ENCODE measurements around the gene TIAL1. TPM values are rescaled to one million over a fixed set of nuclear protein-coding genes. Genes with fewer than 3 reads are reported as not detected.

The TIAL1 gene
- total and polyA plus RNA-seq, 2 of the 13 experiments (the other 11 are each of a cell fraction or from before 2014, with no cell fraction given), result 31.5 to 148 TPM

DNA sequence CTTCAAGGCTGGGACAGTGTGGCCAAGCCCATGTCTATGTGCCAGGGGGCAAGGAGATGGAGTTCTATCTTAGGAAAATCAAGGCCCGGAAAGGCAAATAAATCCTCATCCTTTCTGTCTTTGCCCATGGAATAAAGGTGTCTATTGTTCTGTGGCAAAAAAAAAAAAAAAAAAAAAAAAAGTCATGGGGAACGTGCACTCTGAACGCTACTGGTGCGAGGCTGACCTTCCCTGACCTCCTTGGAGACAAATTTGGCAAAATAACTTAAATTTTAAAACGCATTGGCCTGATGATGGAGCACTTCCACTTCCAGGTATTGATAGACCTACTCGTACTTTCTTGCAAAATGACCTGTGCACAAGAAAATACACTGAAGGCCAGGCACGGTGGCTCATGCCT, 42.2 kb upstream of the TIAL1 start (continued):
- TF ChIP-seq, protein P1, sequence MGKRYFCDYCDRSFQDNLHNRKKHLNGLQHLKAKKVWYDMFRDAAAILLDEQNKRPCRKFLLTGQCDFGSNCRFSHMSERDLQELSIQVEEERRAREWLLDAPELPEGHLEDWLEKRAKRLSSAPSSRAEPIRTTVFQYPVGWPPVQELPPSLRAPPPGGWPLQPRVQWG (CRISPR knock-in tag; IDR thresholded peaks at IDR 0.05; ENCODE audit: borderline replicate concordance, low read depth), result no peak
- TF ChIP-seq, protein P2, sequence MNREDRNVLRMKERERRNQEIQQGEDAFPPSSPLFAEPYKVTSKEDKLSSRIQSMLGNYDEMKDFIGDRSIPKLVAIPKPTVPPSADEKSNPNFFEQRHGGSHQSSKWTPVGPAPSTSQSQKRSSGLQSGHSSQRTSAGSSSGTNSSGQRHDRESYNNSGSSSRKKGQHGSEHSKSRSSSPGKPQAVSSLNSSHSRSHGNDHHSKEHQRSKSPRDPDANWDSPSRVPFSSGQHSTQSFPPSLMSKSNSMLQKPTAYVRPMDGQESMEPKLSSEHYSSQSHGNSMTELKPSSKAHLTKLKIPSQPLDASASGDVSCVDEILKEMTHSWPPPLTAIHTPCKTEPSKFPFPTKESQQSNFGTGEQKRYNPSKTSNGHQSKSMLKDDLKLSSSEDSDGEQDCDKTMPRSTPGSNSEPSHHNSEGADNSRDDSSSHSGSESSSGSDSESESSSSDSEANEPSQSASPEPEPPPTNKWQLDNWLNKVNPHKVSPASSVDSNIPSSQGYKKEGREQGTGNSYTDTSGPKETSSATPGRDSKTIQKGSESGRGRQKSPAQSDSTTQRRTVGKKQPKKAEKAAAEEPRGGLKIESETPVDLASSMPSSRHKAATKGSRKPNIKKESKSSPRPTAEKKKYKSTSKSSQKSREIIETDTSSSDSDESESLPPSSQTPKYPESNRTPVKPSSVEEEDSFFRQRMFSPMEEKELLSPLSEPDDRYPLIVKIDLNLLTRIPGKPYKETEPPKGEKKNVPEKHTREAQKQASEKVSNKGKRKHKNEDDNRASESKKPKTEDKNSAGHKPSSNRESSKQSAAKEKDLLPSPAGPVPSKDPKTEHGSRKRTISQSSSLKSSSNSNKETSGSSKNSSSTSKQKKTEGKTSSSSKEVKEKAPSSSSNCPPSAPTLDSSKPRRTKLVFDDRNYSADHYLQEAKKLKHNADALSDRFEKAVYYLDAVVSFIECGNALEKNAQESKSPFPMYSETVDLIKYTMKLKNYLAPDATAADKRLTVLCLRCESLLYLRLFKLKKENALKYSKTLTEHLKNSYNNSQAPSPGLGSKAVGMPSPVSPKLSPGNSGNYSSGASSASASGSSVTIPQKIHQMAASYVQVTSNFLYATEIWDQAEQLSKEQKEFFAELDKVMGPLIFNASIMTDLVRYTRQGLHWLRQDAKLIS (CRISPR knock-in tag; IDR thresholded peaks at IDR 0.05), result no peak
- TF ChIP-seq HNRNPL (IDR thresholded peaks at IDR 0.05; ENCODE audit: low read depth, low read length) (no peak), RBFOX2 (IDR thresholded peaks at IDR 0.05; ENCODE audit: low read depth, low read length) (no peak), RFX3 (CRISPR knock-in tag; IDR thresholded peaks at IDR 0.05) (no peak), KDM4B (CRISPR knock-in tag; IDR thresholded peaks at IDR 0.05) (no peak), ARNT2 (CRISPR knock-in tag; IDR thresholded peaks at IDR 0.05; ENCODE audit: low read depth) (no peak), ZNF274 (CRISPR knock-in tag; IDR thresholded peaks at IDR 0.05) (no peak), ZNF460 (CRISPR knock-in tag; IDR thresholded peaks at IDR 0.05; ENCODE audit: borderline replicate concordance) (no peak), RFX1 (IDR thresholded peaks at IDR 0.05) (no peak), HIVEP1 (CRISPR knock-in tag; IDR thresholded peaks at IDR 0.05) (no peak)
- TF ChIP-seq, protein P3, sequence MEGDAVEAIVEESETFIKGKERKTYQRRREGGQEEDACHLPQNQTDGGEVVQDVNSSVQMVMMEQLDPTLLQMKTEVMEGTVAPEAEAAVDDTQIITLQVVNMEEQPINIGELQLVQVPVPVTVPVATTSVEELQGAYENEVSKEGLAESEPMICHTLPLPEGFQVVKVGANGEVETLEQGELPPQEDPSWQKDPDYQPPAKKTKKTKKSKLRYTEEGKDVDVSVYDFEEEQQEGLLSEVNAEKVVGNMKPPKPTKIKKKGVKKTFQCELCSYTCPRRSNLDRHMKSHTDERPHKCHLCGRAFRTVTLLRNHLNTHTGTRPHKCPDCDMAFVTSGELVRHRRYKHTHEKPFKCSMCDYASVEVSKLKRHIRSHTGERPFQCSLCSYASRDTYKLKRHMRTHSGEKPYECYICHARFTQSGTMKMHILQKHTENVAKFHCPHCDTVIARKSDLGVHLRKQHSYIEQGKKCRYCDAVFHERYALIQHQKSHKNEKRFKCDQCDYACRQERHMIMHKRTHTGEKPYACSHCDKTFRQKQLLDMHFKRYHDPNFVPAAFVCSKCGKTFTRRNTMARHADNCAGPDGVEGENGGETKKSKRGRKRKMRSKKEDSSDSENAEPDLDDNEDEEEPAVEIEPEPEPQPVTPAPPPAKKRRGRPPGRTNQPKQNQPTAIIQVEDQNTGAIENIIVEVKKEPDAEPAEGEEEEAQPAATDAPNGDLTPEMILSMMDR (CRISPR knock-in tag; IDR thresholded peaks at IDR 0.05), result 0 out of 2 replicates have a peak, but pooled peaks have one; percentile 11
- TF ChIP-seq, protein P4, sequence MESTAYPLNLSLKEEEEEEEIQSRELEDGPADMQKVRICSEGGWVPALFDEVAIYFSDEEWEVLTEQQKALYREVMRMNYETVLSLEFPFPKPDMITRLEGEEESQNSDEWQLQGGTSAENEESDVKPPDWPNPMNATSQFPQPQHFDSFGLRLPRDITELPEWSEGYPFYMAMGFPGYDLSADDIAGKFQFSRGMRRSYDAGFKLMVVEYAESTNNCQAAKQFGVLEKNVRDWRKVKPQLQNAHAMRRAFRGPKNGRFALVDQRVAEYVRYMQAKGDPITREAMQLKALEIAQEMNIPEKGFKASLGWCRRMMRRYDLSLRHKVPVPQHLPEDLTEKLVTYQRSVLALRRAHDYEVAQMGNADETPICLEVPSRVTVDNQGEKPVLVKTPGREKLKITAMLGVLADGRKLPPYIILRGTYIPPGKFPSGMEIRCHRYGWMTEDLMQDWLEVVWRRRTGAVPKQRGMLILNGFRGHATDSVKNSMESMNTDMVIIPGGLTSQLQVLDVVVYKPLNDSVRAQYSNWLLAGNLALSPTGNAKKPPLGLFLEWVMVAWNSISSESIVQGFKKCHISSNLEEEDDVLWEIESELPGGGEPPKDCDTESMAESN (CRISPR knock-in tag; conservative IDR thresholded peaks at IDR 0.05), result no peak
- TF ChIP-seq, protein P5, sequence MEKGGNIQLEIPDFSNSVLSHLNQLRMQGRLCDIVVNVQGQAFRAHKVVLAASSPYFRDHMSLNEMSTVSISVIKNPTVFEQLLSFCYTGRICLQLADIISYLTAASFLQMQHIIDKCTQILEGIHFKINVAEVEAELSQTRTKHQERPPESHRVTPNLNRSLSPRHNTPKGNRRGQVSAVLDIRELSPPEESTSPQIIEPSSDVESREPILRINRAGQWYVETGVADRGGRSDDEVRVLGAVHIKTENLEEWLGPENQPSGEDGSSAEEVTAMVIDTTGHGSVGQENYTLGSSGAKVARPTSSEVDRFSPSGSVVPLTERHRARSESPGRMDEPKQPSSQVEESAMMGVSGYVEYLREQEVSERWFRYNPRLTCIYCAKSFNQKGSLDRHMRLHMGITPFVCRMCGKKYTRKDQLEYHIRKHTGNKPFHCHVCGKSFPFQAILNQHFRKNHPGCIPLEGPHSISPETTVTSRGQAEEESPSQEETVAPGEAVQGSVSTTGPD (CRISPR knock-in tag; IDR thresholded peaks at IDR 0.05), result peak; percentile 77

Data from HepG2 (cell line).